Hepatocyte (in vitro differentiated cells): Measurements from ENCODE around the gene PLCD3. TPM values are rescaled to one million over a fixed set of nuclear protein-coding genes. Genes with fewer than 3 reads are reported as not detected.

Experiments
- DNase-seq: peaks from one replicate; pipeline ENCODE4 v3.0.0-alpha.2; 2016; ENCODE audit warnings: low spot score
- H2AFZ ChIP-seq: fragments of 200-600 bp; sonication (generic); 2 replicates; pipeline ENCODE4 v1.6.0; 2016; ENCODE audit warnings: antibody characterized with exemption, mild to moderate bottlenecking
- H3K27ac ChIP-seq: fragments of 200-600 bp; sonication (generic); 2 replicates; pipeline ENCODE4 v1.5.1; 2016; ENCODE audit warnings: mild to moderate bottlenecking
- H3K27me3 ChIP-seq: fragments of 200-600 bp; sonication (generic); 2 replicates; pipeline ENCODE4 v1.6.1; 2016
- H3K36me3 ChIP-seq: fragments of 200-600 bp; sonication (generic); replicated peaks from 2 replicates; pipeline ENCODE4 v1.5.1; 2016; ENCODE audit warnings: low read depth; ENCODE audit not compliant: insufficient read depth
- H3K4me1 ChIP-seq: fragments of 200-600 bp; sonication (generic); 2 replicates; pipeline ENCODE4 v1.5.1; 2016; ENCODE audit warnings: mild to moderate bottlenecking, moderate library complexity; ENCODE audit not compliant: insufficient read depth
- H3K4me2 ChIP-seq: fragments of 200-600 bp; sonication (generic); 2 replicates; pipeline ENCODE4 v1.6.0; 2016
- H3K4me3 ChIP-seq: fragments of 200-600 bp; sonication (generic); 2 replicates; pipeline ENCODE4 v1.5.1; 2016; ENCODE audit warnings: mild to moderate bottlenecking
- H3K79me2 ChIP-seq: fragments of 200-600 bp; sonication (generic); 2 replicates; pipeline ENCODE4 v1.6.0; 2017; ENCODE audit warnings: mild to moderate bottlenecking
- H3K9me2 ChIP-seq: fragments of 200-600 bp; sonication (generic); replicated peaks from 2 replicates; pipeline ENCODE4 v1.6.0; 2017; ENCODE audit warnings: mild to moderate bottlenecking; ENCODE audit not compliant: insufficient read depth
- H3K9me3 ChIP-seq: fragments of 200-600 bp; sonication (generic); 2 replicates; pipeline ENCODE4 v1.5.1; 2016; ENCODE audit warnings: low read depth, mild to moderate bottlenecking
- H4K20me1 ChIP-seq: fragments of 200-600 bp; sonication (generic); 2 replicates; pipeline ENCODE4 v1.6.0; 2016; ENCODE audit warnings: mild to moderate bottlenecking; ENCODE audit not compliant: insufficient read depth, poor library complexity, severe bottlenecking
- CTCF ChIP-seq: fragments of 200-600 bp; sonication (generic); IDR thresholded peaks from 2 replicates; pipeline ENCODE4 v1.5.1; 2016; ENCODE audit warnings: antibody characterized with exemption, mild to moderate bottlenecking; ENCODE audit not compliant: poor library complexity
- EZH2 ChIP-seq: fragments of 200-600 bp; sonication (generic); IDR thresholded peaks from 2 replicates; pipeline ENCODE4 v1.6.1; 2016; ENCODE audit warnings: antibody characterized with exemption, mild to moderate bottlenecking, borderline replicate concordance
- EZH2phosphoT487 ChIP-seq: fragments of 200-600 bp; sonication (generic); IDR thresholded peaks from one replicate; pipeline ENCODE4 v1.6.1; 2018; ENCODE audit warnings: antibody characterized with exemption, mild to moderate bottlenecking, low read depth, moderate library complexity; ENCODE audit not compliant: unreplicated experiment, severe bottlenecking
- WGBS: methylation state at CpG from one replicate; pipeline ENCODE4 v1.1.6; 2016; ENCODE audit warnings: low lambda C conversion rate; ENCODE audit errors: missing lambda C conversion rate; 5-methylcytosine and 5-hydroxymethylcytosine counted together
- polyA plus RNA-seq: library from polyadenylated mRNA; unstranded; fragments of >200 nt; fragmentation: Nextera tagmentation; extraction: Ambion mirVana; gene quantifications from 2 replicates; pipeline ENCODE4 v1.2.1, GENCODE V29; 2016
- total RNA-seq: library from RNA; depleted of rRNA; stranded (reverse); fragments of >200 nt; gene quantifications from 2 replicates; pipeline ENCODE4 v1.2.3, GENCODE V29; 2014

PLCD3 gene
- total and polyA plus RNA-seq, 2 experiments from 2014 or later = 41.8 to 69.7 TPM

GRCh38 chr17:45162025-45162687, 29.8 kb upstream of the PLCD3 start:
- Histone ChIP-seq H3K9me3 (no peaks in the 10 kb centered on the region), H3K27me3 (no peaks in the 10 kb centered on the region), H3K27ac (peak overlapping the region; percentile 24), H3K4me3 (no peak overlapping the region), H3K4me1 (peaks cover 29% of the 10 kb centered on the region), H3K79me2 (peaks cover 33% of the 10 kb centered on the region), H2AFZ (peak overlapping the region; percentile 18), H3K36me3 (no peaks in the 10 kb centered on the region), H4K20me1 (no peaks in the 10 kb centered on the region), H3K9me2 (no peaks in the 10 kb centered on the region), H3K4me2 (peak overlapping the region; percentile 69)
- WGBS = 73% methylated on average over 9 of the region's 9 CpGs
- TF ChIP-seq CTCF (no peak), EZH2phosphoT487 (no peak), EZH2 (no peak)
- no peak for DNase-seq

- Histone ChIP-seq H3K4me2 (peak within 1 kb of the TSS; percentile 81), H3K9me2 (no peaks in the 10 kb centered on the region), H3K79me2 (peaks cover 40% of the 10 kb centered on the region), H3K9me3 (no peaks in the 10 kb centered on the region), H3K27ac (peak within 1 kb of the TSS; percentile 98), H3K4me1 (peaks cover 29% of the 10 kb centered on the region), H3K4me3 (peak within 1 kb of the TSS; percentile 64), H3K27me3 (no peaks in the 10 kb centered on the region), H2AFZ (peak within 1 kb of the TSS; percentile 18), H4K20me1 (no peaks in the 10 kb centered on the region), H3K36me3 (no peaks in the 10 kb centered on the region)
- WGBS = under 1% methylated on average over 51 of the region's 53 CpGs
- TF ChIP-seq CTCF (no peak), EZH2phosphoT487 (no peak), EZH2 (no peak)
- DNase-seq = peak; percentile 99
These were observed 29.1 kb upstream of the PLCD3 start, which contains the start of gene HEXIM2 for GRCh38 chr17:45161288-45162024. Gene HEXIM2, plus strand, starts transcription at chr17:45161875. Its CDS starts 919 bp downstream, at chr17:45162794.

GRCh38 chr17:45160447-45161287, 28.4 kb upstream of the PLCD3 start:
- H3K4me3 ChIP-seq = peak overlapping the region; percentile 64
- H3K36me3 ChIP-seq = no peaks in the 10 kb centered on the region
- peaks cover 48% of the 10 kb centered on the region for H3K79me2 ChIP-seq
- H3K4me2 ChIP-seq = peak overlapping the region; percentile 81
- H2AFZ ChIP-seq = no peak overlapping the region
- H3K9me2 ChIP-seq = no peaks in the 10 kb centered on the region
- DNase-seq = peak; percentile 91
- H3K4me1 ChIP-seq = peaks cover 29% of the 10 kb centered on the region
- under 1% methylated on average over 46 of the region's 48 CpGs for whole genome bisulfite sequencing
- H3K27ac ChIP-seq = peak overlapping the region; percentile 98
- no peaks in the 10 kb centered on the region for H3K9me3 ChIP-seq
- H3K27me3 ChIP-seq = no peaks in the 10 kb centered on the region
- no peaks in the 10 kb centered on the region for H4K20me1 ChIP-seq
- peak; percentile 32 for TF ChIP-seq CTCF
- TF ChIP-seq EZH2 = no peak
